Spleen (tissue), 7 donors: ENCODE measurements around the gene NPNT.

Experiments
- POLR2A ChIP-seq, 3 donors: fragments of 450-650 bp; IDR thresholded peaks; one replicate each; pipeline ENCODE4 v1.5.1; 2017; ENCODE audit warnings: antibody characterized with exemption in 3 of 3, mild to moderate bottlenecking in 1 of 3
- POLR2AphosphoS5 ChIP-seq, 3 donors: sonication (generic); formaldehyde crosslinking; IDR thresholded peaks; one replicate each; pipeline ENCODE4 v1.5.1; 2017; ENCODE audit warnings: antibody characterized with exemption in 3 of 3
- TF ChIP-seq, protein P1 (sequence below), 11 experiments: fragments of 200-600 bp in 7 of 11; fragments of 450-650 bp in 4 of 11; sonication (generic) in 4 of 11; IDR thresholded peaks in 8 of 11; conservative IDR thresholded peaks in 3 of 11; 1 replicate in 7 of 11; 2 replicates in 4 of 11; pipeline versions ENCODE4 v1.4.0 to v1.8.0; 2016 to 2021; ENCODE audit warnings: antibody characterized with exemption in 11 of 11, inconsistent platforms in 4 of 11, mild to moderate bottlenecking in 1 of 11
- donor health status: DM: no; HTN: no; CAD: no; lungs with moderate emphysema.
- donor health status: DM: no; HTN: no; CAD: no.
- donor health status: DM: no; HTN: no; CAD: no.

DNA sequence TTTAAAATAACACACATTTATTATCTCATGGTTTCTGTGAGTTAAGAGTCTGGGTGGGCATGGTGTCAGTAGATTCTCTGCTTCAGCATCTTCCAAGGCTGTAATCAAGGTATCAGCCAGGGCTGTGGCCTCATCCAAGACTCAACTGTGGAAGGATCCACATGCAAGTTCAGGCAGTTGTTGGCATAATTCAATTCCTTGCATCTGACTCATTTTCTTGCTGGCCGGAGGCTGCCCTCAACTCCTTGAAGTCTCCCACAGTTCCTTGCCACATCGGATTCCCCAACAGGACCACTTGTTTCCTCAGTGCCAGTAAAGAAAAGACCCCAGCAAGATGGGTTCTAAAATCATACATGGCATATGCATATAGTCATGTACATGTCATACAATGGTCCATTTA lies 93.4 kb downstream of the NPNT start:
- TF ChIP-seq, protein P1, sequence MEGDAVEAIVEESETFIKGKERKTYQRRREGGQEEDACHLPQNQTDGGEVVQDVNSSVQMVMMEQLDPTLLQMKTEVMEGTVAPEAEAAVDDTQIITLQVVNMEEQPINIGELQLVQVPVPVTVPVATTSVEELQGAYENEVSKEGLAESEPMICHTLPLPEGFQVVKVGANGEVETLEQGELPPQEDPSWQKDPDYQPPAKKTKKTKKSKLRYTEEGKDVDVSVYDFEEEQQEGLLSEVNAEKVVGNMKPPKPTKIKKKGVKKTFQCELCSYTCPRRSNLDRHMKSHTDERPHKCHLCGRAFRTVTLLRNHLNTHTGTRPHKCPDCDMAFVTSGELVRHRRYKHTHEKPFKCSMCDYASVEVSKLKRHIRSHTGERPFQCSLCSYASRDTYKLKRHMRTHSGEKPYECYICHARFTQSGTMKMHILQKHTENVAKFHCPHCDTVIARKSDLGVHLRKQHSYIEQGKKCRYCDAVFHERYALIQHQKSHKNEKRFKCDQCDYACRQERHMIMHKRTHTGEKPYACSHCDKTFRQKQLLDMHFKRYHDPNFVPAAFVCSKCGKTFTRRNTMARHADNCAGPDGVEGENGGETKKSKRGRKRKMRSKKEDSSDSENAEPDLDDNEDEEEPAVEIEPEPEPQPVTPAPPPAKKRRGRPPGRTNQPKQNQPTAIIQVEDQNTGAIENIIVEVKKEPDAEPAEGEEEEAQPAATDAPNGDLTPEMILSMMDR (IDR thresholded peaks at IDR 0.05 in 8 of 11, conservative IDR thresholded peaks at IDR 0.05 in 3 of 11) = no peak
- TF ChIP-seq POLR2A (IDR thresholded peaks at IDR 0.05) = no peak
- no peak for TF ChIP-seq POLR2AphosphoS5 (IDR thresholded peaks at IDR 0.05)
